GM18873 (cell line): Measurements from ENCODE around the gene ALPG.
"Not testable (repeated sequence)": the region's sequence is repeated elsewhere in the genome, so short reads cannot be mapped to it uniquely, and the experiment has no call there.

Experiments used
- ATAC-seq: cut with Tn5 transposase; IDR thresholded peaks from one replicate; pipeline ENCODE4 v1.9.1; 2021; ENCODE audit warnings: mild to moderate bottlenecking, moderate library complexity, moderate number of reproducible peaks; ENCODE audit not compliant: unreplicated experiment, low FRiP score

Gene ALPG

DNA sequence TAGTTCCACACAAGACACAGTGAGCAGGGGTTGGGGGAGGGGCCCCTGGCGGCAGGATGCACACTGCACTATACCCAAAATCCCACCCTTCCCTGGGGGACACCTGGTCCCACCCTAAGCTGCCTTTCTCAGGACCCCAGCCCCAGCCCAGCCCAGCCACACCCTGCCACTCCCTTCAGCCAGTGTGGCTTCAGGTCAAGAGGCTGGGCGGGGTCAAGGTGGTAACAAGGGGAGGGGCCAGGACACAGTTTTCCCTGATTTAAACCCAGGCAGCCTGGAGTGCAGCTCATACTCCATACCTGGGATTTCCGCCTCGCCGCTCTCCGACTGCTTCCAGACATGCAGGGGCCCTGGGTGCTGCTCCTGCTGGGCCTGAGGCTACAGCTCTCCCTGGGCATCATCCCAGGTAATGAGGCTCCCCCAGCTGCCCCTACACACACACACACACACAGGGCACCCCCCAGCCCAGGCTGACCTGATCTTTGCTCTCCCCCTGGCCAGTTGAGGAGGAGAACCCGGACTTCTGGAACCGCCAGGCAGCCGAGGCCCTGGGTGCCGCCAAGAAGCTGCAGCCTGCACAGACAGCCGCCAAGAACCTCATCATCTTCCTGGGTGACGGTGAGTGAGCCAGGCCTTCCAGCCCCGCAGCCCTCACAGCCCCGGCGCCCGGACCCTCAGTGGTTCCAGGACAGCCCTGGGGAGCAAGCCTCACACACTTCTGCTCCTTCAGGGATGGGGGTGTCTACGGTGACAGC, at the start of gene ALPG:
Gene ALPG (plus strand): TSS at position 289 of the 755 bp plus-strand sequence. CDS start 51 bp downstream, at position 340.
- ATAC-seq, result no peak

DNA sequence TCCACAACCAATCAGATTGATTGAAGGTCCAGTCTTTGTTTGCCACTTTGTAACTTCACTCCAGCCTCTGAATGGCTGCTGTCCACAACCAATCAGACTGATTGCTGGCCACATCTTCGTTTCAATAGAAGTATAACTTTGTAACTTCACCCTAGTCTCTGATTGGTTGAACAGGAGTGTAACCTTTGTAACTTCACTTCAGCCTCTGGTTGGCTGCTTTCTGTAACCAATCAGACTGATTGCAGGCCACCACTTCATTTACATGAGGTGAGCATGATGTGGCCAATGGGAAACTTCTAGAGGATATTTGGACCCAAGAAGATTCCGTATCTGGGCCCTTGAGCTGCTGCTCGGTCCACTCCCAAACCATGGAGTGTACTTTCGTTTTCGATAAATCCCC, 45.0 kb upstream of the ALPG start:
- no peak for ATAC-seq

DNA sequence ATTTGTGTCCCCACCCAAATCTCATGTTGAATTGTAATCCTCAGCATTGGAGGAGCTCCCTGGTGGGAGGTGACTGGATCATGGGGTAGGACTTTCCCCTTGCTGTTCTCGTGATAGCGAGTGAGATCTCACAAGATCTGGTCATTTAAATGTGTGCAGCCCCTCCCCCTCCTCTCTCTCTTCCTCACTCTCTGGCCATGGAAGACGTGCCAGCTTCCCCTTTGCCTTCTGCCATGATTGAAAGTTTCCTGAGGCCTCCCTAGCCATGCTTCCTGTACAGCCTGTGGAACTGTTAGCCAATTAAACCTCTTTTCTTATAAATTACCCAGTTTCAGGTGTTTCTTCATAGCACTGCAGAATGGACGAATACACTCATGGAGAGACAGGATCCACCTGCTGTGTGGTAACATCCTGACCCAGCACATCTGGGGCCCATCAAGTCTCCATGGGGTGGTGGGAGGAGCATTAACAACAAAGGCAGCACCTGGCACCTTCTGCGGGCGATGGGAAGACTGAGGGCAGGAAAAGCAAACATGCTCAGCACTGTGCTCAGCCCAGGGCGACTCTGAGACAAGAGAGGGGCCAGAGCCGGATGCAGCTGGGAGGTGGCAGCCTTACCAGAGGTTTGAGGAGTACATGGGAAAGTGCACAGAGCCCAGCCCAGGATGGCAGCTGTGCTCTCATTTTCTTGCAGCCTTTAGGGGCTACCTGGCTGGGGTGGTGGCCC, 44.3 kb upstream of the ALPG start:
- no peak for ATAC-seq

DNA sequence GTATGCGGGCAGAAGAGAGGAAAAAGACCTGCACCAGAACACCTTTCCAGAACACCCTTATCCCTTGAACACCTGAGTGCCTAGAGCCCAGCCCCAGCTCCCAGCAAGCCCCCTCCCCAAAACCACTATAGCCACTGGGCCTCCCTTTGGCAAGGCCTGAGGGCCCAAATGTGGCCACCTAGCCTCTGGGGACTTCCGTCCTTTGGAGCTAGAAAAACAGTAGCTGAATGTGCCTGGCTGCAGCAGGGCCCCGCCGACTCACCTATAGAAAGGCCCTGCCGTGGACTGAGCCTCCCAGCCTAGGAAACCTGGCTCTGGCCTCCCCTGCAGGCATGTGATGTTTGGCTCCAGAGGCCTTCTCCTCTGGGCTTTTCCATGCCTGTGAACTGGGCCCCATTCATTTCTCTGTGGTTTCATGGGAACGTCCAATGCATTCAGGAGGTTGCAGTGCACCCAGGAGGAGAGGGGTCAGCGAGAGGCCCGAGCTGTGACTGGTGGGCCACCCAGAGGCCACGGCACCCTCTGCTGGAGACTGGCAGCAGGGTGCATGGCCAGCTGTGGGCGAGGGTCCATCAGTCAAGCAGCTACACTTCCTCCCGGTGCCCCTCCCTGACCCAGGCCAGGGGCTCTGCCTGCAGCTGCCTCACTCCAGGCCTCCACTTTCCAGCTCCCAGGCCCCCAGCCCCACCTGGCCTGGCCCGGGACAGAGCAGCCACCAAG, 43.4 kb upstream of the ALPG start:
- not testable (repeated sequence) for ATAC-seq

DNA sequence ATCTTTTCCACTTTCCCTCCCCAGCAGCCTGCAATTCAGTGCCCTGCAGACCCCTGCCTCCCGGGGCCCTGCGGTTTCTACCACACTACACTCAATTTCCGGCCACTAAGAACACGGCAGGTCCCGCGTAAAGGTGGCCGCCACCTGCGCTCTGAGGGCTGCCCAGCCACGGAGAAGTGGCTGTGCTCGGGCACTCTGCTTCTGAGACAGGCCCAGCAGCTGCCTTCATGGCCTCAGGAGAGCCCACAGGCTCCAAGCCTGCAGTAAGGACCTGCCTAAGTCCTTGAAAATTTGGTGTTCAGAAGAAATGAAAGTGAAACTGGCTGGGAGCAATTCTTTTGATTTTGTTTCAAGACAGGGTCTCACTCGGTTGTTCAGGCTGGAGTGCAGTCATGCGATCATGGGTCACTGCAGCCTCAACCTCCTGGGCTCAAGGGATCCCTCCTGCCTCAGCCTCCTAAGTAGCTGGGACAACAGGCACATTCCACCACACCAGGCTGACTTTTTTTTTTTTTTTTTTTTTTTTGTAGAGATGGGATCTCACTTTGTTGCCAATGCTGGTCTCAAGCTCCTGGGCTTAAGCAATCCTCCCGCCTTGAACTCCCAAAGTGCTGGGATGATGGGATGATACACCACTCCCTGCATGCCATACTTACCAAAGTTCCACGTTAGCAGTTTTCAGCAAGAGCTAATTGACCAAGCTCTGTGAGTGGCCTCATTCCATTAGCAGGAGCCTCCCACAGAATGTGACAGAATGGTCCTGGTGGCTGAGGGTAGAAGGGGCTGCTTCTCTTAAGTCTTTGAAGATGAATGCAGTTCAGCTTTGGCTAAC, 42.6 kb upstream of the ALPG start:
- ATAC-seq, result no peak

DNA sequence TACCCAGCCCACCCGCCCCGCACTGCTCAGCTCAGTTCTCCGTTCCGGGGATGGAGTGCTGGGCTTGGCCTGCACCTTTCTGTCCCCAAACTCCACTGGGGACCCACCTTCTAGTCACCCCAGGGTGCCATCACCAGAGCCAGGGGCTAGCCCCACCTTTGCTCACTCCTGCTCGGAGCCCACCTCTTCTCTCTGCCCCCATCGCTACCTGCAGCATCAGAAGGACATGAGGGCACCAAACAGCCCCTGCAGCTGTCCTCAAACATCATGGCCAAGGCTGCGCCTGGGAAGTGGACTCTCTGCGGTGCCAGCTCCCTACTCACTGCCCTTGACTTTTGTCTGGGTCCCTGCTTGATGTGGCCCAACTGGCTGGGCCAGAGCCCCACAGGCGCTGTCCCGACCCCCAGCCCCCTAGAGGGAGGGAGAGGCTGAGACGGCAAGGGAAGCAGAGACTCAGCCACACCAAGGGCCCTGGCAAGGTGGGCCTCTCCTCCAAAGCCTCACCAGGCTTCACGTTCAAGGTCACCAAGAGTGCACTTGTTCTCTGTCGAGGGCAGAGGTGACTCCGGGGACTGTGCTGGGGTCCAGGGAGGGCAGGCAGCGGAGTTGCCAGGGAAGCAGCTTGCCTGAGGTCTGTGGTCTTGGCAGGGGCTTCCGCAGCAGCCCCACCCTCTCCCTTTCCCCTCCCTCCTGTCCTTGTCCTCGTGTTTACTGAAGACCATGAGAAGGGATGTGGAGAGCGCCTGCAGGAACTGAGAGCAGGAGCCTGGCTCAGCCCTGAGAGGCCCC, 41.6 kb upstream of the ALPG start:
- not testable (repeated sequence) for ATAC-seq

DNA sequence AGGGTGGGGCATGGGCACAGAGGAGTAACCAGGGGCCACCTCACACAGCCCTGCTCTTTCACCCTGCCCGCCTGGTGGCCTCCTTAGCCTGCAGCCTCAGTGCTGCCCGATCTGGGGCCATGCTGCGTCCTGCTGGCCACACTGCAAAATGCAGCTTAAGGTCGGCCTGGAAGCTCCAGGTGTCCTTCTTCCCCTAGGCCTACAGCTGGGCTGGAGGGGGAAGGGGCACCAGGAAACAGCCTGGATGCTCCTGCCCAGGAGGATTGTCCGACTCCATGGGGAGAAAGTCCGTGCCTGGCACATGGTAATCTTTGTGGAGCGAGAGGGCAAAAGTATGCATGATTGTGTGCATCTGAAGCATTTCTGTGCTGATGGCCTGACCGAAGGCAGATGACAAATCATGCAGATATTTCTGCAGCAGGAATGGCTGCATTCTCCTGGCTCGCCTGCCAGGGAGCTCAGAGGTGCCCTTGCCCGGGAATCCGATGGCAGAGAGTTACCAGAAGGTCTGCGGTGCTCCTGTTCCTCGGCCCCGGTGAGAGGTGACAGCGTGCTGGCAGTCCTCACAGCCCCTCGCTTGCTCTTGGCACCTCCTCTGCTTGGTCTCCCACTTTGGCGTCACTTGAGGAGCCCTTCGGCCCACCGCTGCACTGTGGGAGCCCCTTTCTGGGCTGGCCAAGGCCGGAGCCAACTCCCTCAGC, 40.9 kb upstream of the ALPG start:
- ATAC-seq, result no peak

DNA sequence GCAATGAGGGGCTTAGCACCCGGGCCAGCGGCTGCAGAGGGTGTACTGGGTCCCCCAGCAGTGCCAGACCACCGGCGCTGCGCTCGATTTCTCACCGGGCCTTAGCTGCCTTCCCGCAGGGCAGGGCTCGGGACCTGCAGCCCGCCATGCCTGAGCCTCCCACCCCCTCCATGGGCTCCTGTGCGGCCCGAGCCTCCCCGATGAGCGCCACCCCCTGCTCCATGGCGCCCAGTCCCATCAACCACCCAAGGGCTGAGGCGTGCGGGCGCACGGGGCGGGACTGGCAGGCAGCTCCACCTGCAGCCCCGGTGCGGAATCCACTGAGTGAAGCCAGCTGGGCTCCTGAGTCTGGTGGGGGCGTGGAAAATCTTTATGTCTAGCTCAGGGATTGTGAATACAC, 40.2 kb upstream of the ALPG start:
- not testable (repeated sequence) for ATAC-seq

DNA sequence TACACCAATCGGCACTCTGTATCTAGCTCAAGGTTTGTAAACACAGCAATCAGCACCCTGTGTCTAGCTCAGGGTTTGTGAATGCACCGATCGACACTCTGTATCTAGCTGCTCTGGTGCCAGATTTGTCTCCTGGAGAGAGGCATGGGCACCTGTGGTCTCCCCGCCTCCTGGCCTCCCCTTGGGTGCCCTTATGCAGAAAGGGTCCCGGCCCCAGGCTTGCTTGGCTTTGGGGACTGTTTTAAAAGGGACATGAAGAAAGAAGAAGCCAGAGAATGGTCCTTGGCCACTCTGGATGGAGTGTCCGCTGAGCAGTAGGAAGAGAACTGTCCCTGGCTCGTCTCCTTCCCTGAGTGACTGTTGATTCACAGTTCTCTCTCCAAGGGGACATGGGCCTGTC, 39.6 kb upstream of the ALPG start:
- no peak for ATAC-seq

DNA sequence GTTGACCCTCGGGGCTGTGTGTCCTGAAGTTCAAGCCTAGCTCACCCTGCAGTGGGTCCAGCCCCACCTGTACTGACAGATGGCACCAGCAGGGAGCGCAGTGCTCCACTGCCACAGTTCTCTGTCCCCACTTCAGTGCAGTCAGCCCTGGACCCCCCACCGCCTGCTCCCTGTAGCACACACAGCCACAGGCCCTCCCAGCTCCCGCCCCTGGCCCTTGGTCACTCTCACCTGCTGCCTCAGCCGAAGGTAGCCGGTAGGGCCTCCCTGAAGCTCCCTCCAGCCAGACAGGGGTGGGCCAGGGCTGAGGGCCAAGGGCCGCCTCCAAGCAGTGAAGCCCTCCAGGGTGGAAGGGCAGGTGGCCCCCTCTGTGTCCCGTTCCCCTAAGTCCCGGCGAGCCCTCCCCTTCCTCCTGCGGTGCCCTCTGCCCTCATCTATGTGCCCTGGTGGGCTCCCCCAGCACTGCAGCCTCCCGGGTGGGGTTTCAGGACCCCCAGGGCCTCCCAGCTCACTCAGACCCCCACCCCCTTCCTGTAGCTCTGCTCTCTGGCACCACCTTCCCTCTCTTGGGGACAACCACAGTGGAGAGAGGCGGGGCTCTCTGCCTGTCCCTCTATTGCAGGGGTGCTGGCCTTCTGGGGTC, 38.9 kb upstream of the ALPG start:
- ATAC-seq, result no peak

DNA sequence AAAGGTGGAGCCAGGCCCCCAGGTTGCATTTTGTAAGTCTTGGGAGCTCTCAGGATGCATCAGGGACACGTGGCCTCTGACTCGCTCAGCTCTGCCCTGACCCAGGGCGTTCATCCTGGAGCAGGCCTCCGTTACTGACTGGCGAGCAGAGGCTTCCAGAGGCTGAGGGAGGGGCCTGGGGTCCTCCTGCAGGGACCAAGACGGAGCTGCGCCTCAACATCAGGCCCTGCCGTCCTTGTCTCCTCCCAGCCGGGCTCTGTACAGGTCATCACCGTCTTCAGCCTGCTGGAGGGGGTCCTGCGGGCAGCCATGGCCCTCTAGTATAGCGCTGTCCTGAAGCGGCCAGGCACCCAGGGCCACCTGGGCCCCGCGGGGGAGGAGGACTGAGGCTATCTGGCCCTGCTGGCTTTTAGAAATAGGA, 38.3 kb upstream of the ALPG start:
- ATAC-seq, result no peak

DNA sequence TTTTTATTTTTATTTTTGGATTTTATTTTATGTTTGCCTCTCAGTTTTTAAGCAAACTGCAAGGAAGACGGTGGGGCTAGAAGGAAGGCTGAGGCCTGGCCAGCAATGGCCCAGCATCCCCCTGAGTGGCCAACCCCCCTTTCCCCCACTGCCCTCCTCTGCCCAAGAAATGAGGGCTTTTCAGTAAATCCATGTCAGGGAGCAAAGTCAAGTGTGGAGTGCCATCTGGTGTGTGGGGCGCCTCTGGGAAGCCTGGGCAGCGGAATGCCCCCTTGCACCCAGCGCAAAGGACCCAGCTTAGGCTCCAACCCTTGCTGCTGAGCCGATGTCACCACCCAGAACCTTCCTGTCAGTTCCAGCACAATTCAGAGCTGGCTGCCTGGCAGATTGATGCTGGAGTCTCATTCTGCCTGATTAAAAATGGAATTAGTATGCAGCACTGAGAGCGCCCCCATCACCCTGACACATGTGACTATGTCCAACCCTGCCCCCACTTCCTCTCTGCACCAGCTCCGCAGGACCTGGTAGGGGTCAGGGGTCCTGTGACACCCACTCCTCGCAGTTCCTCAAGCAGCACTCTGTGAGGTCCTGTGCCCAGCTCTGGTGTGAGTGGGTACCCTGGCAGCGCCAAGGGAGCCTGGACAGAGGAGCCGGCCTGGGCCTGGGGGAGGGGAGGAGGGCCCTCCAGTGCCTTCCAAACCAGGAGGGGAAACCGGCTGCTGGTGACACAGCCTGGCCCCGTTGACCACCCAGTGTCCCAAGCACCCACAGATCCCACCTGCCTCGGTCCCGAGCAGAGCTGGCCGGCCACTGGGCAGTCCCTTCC, 37.3 kb upstream of the ALPG start:
- no peak for ATAC-seq

DNA sequence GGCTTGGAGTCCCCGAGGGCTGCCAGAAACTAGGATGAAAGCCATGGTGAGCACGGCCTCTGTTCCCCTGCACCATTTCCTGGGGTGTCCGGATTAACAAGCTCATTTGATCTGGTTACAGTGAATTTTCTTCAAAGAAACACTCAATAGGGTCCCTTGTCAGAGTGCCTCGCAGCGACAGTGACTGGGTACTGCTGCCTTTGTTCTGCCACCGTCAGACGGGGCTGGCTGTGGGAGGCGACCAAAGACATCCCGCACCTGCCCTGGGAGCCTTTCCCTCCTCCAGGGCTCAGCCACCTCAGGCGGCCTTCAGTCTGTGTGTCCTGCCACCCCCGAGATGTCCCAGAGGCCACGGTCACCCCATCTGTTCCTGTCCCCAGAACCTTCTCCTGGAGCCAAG, 36.6 kb upstream of the ALPG start:
- ATAC-seq, result not testable (repeated sequence)

DNA sequence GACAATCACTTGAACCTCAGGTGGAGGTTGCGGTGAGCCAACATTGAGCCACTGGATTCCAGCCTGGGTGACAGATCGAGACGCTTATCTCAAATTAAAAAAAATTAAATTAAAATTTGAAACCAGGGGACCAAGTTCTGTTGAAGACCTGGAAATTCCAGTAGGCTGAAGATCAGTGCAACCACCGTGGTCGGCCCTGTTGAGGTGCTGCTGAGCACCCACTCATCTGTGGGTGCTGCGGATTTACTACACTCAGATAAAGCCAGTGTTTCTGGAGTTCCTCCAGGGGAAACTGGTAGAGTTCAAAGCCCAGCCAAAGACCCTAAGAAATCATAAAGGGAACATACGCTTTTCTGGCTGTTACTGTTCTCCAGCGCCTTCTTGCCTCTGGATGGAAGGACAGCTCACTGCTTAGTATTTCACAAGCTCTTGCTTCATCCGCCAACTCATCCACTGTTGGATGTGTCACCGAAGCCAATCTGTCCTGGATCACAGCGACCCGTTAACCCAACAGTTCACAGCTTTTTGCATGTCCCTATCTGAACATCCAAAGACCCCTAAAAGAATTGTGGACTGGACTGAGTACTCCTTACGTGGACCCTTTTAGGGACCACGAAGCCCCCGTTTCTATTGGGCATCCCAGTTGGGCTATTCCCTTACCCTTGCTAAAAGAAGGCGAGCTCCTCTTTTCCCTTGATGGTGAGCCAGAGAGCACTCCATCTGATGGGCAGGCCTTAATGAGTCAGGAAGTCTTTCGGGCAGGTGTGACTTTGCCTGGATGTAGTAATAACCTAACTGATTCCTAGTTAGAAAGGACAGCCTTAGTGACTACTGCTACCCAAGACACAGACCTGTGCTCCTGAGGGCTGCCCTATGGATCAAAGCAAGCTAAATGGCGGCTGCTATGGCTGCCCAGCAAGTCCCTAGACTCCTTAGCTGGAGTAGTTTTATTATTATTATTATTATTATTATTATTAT, 34.1 kb upstream of the ALPG start:
- ATAC-seq, result no peak

DNA sequence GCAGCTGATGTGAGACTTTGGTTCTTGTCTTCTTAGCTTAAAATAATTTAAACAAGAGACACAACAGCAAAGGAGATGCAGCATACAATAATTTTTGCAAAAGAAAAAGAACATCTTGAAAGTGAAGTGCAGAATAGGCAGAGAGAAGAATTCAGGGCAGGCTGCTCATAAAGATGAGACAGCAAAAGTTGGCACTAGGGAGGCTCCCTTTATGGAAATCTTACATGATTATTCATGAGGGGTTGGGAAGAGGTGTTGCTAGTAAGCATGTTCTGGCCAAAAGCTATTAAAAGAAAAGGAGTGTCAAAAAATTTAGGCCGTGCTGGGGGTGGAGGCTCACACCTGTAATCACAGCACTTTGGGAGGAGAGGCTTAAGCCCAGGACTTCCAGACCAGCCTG, 32.3 kb upstream of the ALPG start:
- ATAC-seq, result no peak

DNA sequence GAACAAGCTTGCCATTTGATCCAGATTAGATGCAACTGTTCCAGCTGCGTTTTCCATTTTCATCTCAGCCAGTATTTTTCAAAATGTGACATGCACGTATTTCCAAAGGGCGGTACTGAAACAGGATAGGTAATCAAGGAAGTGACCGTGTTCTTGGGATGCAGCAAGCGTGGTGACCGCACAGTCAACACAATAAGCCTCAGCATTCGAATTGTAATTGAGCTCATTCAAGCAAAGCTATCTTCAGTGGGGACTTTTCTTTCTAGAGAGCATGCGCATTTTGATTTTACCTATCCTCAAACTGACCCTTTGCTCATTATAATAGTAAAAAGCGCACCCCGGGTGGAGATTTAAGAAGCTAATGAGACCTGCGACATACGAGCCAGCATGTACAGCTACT, 31.5 kb upstream of the ALPG start:
- no peak for ATAC-seq

DNA sequence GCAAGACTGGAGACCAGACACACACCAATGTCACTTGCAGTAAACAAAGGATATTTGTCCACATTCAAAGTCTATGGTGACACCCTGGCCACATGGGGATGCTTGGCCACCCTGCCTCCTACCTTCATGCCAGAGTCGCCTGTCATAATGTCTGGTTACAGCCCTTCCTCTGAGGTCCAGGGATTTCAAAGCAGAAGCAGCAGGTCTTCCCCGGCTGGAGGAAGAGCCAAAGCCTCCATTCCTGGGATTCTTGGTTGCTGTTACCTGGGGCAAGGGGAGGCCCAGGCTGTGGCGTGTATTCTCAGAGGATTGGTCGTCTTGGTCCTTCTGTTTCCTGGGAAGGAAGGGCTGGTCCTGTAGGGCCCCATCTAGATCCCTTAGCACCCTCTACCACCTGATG, 30.4 kb upstream of the ALPG start:
- no peak for ATAC-seq
